ENCODE measurements around the gene MYB.

DNA sequence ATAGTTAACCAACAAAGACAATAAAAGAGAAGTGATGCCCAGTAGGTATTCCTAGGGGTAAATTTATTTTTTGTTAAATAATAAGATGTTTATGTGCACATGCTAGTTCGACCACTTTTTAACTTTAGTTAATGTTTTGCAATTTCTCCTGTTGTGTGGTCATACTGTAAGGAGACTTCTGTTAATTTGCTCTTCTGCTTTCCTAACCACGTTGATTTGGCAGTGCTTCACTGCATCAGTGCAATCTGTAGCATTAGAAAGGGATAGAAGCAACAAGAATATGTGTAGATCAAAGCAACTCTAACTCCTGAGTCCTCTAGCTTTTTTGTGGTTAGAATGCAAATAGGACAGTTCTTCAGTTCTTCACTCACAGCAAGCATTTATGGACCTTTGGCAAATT lies 13.9 kb downstream of the MYB start:
- TF ChIP-seq, protein P1, sequence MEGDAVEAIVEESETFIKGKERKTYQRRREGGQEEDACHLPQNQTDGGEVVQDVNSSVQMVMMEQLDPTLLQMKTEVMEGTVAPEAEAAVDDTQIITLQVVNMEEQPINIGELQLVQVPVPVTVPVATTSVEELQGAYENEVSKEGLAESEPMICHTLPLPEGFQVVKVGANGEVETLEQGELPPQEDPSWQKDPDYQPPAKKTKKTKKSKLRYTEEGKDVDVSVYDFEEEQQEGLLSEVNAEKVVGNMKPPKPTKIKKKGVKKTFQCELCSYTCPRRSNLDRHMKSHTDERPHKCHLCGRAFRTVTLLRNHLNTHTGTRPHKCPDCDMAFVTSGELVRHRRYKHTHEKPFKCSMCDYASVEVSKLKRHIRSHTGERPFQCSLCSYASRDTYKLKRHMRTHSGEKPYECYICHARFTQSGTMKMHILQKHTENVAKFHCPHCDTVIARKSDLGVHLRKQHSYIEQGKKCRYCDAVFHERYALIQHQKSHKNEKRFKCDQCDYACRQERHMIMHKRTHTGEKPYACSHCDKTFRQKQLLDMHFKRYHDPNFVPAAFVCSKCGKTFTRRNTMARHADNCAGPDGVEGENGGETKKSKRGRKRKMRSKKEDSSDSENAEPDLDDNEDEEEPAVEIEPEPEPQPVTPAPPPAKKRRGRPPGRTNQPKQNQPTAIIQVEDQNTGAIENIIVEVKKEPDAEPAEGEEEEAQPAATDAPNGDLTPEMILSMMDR (IDR thresholded peaks at IDR 0.05) = no peak
- TF ChIP-seq ZFX (IDR thresholded peaks at IDR 0.05; ENCODE audit: borderline replicate concordance) = no peak
